DMS114 treated with DMSO at 0.1 percent for 48 hours (cell line): ENCODE measurements around the gene EEFSEC.
A peak's percentile ranks its signal among the peaks of the same experiment; 100 is the strongest.

ENCODE experiments used
- DNase-seq: peaks from one replicate; lab custom pipeline; 2025; ENCODE audit not compliant: unreplicated experiment; lab: John Stamatoyannopoulos, UW

The EEFSEC gene

GRCh38 chr3:128283421-128283820 is 130.1 kb downstream of the EEFSEC start:
- DNase-seq = no peak

- no peak for DNase-seq
These were observed 132.0 kb downstream of the EEFSEC start for GRCh38 chr3:128285042-128285966.

GRCh38 chr3:128285967-128286321 is 132.7 kb downstream of the EEFSEC start:
- no peak for DNase-seq

DNA sequence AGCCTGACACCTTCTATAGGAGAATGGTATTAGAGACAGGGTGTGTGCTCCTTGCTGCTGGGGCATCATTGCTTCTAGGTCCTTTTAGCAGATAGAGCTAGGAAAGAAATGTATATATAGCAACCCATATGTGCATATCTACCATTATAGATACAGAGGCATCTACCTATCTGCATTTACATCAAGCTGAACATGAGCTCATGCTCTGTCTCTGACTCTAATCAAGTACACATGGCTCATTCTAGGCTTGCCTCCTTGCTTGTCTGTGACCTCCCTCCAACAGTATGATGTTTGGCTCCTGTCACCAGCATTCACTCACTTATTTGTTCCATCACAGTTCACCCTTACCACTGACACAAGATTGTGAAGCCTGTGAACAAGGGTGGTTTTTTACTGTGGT is 133.4 kb downstream of the EEFSEC start:
- DNase-seq = no peak

- DNase-seq = no peak
These were observed 133.9 kb downstream of the EEFSEC start for GRCh38 chr3:128287216-128287615.

DNA sequence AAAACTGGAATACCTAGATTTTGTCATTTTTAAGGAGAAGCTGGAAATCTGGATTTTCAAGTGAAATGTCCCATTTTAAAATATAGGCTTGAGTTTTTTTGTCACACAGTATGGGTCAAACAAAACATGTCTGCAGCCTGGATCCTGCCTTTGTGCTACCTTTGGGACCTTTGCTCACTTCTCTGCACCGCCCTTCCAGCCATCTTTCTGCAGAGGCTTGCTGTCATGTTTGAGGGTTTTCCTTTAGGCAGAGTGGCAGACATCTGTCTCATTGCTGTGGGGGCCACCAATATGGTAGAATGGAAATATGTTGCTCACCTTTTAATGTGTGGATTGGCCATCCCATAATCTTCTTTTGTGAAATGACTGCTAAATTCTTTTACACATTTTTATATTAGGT is 136.3 kb downstream of the EEFSEC start:
- no peak for DNase-seq

DNA sequence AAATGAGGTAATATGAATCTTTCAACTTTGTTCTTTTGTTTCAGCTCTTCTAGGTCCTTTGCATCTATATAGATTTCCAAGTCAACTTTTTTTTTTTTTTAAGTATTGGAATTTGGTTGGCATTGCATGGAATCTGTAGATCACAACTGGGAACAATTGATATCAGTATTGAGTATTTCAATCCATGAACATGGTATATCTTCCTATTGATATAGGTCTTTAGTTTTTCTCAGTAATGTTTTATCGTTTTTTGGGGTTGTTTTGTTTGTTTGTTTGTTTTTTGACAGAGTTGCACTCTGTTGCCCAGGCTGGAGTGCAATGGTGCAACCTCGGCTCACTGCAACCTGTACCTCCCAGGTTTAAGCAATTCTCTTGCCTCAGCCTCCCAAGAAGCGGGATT is 137.2 kb downstream of the EEFSEC start:
- DNase-seq = no peak

GRCh38 chr3:128293930-128294329 is 140.6 kb downstream of the EEFSEC start:
- DNase-seq = no peak

DNA sequence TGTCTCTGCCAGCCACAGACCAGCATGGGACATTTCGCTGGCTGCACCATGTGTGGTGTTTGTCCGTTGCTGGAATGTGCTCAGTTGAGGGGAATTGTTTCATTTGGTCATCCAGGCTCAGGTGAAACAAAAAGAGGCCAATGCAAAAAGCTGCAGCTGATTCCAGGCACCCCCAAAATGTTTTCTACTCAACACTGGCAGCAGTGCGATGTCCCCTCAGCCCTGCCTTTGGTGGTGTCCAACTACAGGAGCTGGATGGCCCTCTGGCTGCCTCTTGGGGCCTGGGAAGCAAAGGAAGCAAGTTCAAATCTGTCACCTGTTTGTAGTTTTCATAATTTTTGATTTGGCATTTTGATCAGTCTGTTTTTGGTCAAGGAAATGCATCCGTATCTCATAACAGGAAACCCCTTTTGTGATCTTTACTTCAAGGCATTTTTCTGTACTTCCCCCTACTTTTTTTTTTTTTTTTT is 141.8 kb downstream of the EEFSEC start:
- DNase-seq = no peak

GRCh38 chr3:128296469-128297251 is 143.4 kb downstream of the EEFSEC start:
- DNase-seq = no peak

GRCh38 chr3:128297401-128298138 is 144.3 kb downstream of the EEFSEC start:
- DNase-seq = no peak

DNA sequence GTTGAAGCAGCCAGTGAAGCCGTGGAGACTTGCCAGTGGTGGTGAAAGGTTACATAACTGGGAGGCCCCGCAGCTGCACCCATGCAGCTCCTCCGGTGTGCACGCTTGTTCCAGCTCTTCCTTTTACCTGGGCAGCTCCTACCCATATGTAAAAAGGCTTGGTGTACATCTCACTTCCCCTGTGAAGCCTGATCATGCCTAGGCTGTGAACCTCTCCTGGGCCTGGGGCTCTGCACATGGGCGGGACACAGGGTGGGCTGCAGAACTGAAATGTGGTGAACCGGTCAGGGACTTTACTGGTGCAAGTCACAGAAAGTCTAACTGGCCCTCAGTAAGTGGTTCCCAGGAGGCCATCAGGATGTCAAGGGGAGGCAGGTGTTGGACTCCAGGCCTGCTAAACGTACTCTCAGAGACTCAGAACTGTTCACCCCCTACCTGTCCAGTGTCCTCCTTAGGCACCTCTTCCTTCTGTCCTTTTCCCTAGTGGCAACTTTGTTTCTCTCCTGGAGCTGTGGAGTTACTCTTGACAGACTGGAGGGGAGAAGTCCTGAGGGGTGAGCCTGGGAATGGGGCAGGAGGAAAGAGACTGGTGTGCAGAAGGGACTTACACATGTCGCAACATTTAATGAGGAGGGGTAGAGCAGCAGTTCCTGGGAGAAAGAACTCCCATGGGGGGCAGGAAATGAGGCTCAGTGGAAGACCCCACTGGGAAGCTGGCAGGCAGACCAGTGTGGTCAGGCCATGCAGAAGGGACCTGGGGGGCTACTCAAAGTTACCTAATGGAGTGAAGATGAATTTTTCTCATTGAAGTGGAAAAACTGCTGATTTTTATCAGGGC is 148.1 kb downstream of the EEFSEC start:
- no peak for DNase-seq

GRCh38 chr3:128306481-128306880 is 153.2 kb downstream of the EEFSEC start:
- no peak for DNase-seq

- peak; percentile 1 for DNase-seq
These were observed 153.8 kb downstream of the EEFSEC start for GRCh38 chr3:128307029-128307633.

GRCh38 chr3:128307781-128308469 is 154.6 kb downstream of the EEFSEC start:
- DNase-seq = no peak

GRCh38 chr3:128309026-128309425 is 155.7 kb downstream of the EEFSEC start:
- no peak for DNase-seq

GRCh38 chr3:128310286-128311058 is 157.2 kb downstream of the EEFSEC start:
- no peak for DNase-seq

DNA sequence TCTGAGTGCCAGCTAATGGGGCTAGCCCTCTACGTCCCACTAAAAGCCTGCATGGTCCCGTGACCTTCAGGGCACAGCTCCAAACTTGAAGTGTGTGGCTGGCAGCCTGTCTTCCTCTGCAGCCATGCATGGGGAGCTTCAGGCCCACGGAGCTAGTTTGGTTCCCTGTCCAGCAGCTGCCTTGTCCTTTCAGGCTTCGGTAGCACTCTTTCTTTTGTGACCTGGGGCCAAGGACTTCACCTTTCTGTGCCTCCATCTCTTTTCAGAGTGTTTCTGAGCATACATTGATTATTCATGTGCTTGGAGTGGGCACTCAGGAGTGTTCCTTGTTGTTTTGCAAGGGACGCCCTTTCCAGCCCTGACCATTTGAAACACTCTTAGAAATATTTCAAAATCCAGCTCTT is 158.2 kb downstream of the EEFSEC start:
- no peak for DNase-seq

- no peak for DNase-seq
These were observed 159.0 kb downstream of the EEFSEC start for GRCh38 chr3:128312271-128312670.
